WTC11 (cell line): ENCODE results near the gene COBLL1. TPM values are rescaled to one million over a fixed set of nuclear protein-coding genes. Genes with fewer than 3 reads are reported as not detected.

ENCODE experiments used
- ATAC-seq: fragments of 200-7000 bp; cut with Tn5 transposase; 2 replicates; pipeline ENCODE4 v1.10.0; 2021; ENCODE audit warnings: mild to moderate bottlenecking, moderate library complexity
- CTCF ChIA-PET: fragments of 300-600 bp; sonication (Branson Sonifier 250); formaldehyde crosslinking; loops from one replicate; lab custom pipeline; 2021; ENCODE audit warnings: antibody characterized with exemption; lab: Charles Lee
- POLR2A ChIA-PET: fragments of 350-600 bp; sonication (Branson Sonifier 250); formaldehyde crosslinking; loops from one replicate; lab custom pipeline; 2021; ENCODE audit warnings: antibody characterized with exemption; lab: Charles Lee
- DNase-seq: peaks from one replicate; pipeline ENCODE4 v3.0.0; 2021; ENCODE audit warnings: low spot score
- H3K27ac Mint-ChIP-seq: 2 replicates; pipeline ENCODE4 v1.8.0; 2021; ENCODE audit warnings: mixed read lengths
- H3K27me3 Mint-ChIP-seq: 2 replicates; pipeline ENCODE4 v1.8.0; 2021; ENCODE audit warnings: low read depth, mild to moderate bottlenecking, moderate library complexity, mixed read lengths
- H3K36me3 Mint-ChIP-seq: 2 replicates; pipeline ENCODE4 v1.8.0; 2021; ENCODE audit warnings: mixed read lengths
- H3K4me1 Mint-ChIP-seq: 2 replicates; pipeline ENCODE4 v1.8.0; 2022; ENCODE audit warnings: mixed read lengths
- H3K4me3 Mint-ChIP-seq: 2 replicates; pipeline ENCODE4 v1.8.0; 2021; ENCODE audit warnings: mild to moderate bottlenecking, moderate library complexity, mixed read lengths
- H3K9me3 Mint-ChIP-seq: 2 replicates; pipeline ENCODE4 v1.8.0; 2021; ENCODE audit warnings: mixed read lengths
- CREB1 ChIP-seq: sonication (generic); formaldehyde crosslinking; IDR thresholded peaks from 2 replicates; pipeline ENCODE4 v1.8.0; 2023; ENCODE audit warnings: mild to moderate bottlenecking, missing genetic modification reagents
- CTCF ChIP-seq: fragments of 200-600 bp; IDR thresholded peaks from 2 replicates; pipeline ENCODE4 v1.8.0; 2022; ENCODE audit warnings: antibody characterized with exemption
- ESRRA ChIP-seq: sonication (generic); formaldehyde crosslinking; IDR thresholded peaks from 2 replicates; pipeline ENCODE4 v1.8.1; 2022; ENCODE audit warnings: mild to moderate bottlenecking, missing genetic modification reagents, borderline replicate concordance
- ETV6 ChIP-seq: sonication (generic); formaldehyde crosslinking; IDR thresholded peaks from 2 replicates; pipeline ENCODE4 v1.8.1; 2022; ENCODE audit warnings: mild to moderate bottlenecking, missing genetic modification reagents
- IRF1 ChIP-seq: sonication (generic); formaldehyde crosslinking; IDR thresholded peaks from 2 replicates; pipeline ENCODE4 v1.8.0; 2023; ENCODE audit warnings: missing genetic modification reagents
- IRF2 ChIP-seq: sonication (generic); formaldehyde crosslinking; IDR thresholded peaks from 2 replicates; pipeline ENCODE4 v1.8.0; 2022; ENCODE audit warnings: low read depth, missing genetic modification reagents, borderline replicate concordance
- JAZF1 ChIP-seq: fragments of 250-450 bp; sonication (Bioruptor Pico); IDR thresholded peaks from 2 replicates; pipeline ENCODE4 v1.9.0; 2021; ENCODE audit warnings: moderate library complexity, mild to moderate bottlenecking, inconsistent platforms
- KAT7 ChIP-seq: sonication (generic); formaldehyde crosslinking; IDR thresholded peaks from 2 replicates; pipeline ENCODE4 v1.8.1; 2023; ENCODE audit warnings: missing genetic modification reagents, mild to moderate bottlenecking, borderline replicate concordance
- MLX ChIP-seq: sonication (generic); formaldehyde crosslinking; IDR thresholded peaks from 2 replicates; pipeline ENCODE4 v1.8.1; 2023; ENCODE audit warnings: mild to moderate bottlenecking, missing genetic modification reagents, moderate library complexity
- NFYB ChIP-seq: sonication (generic); formaldehyde crosslinking; conservative IDR thresholded peaks from 2 replicates; pipeline ENCODE4 v1.8.0; 2022; ENCODE audit warnings: low read depth, missing genetic modification reagents
- SMAD3 ChIP-seq: sonication (generic); formaldehyde crosslinking; IDR thresholded peaks from 2 replicates; pipeline ENCODE4 v1.8.0; 2022; ENCODE audit warnings: missing genetic modification reagents, mild to moderate bottlenecking, borderline replicate concordance
- SOX15 ChIP-seq: fragments of 250-450 bp; sonication (Bioruptor Pico); IDR thresholded peaks from 2 replicates; pipeline ENCODE4 v1.9.0; 2021; ENCODE audit warnings: mild to moderate bottlenecking
- TCF7 ChIP-seq: sonication (generic); formaldehyde crosslinking; IDR thresholded peaks from 2 replicates; pipeline ENCODE4 v1.8.0; 2022; ENCODE audit warnings: mild to moderate bottlenecking, low read depth, missing genetic modification reagents, moderate library complexity
- TP53 ChIP-seq: sonication (generic); formaldehyde crosslinking; IDR thresholded peaks from 2 replicates; pipeline ENCODE4 v1.8.1; 2023; ENCODE audit warnings: mild to moderate bottlenecking, missing genetic modification reagents
- ZBTB43 ChIP-seq: sonication (generic); formaldehyde crosslinking; IDR thresholded peaks from 2 replicates; pipeline ENCODE4 v1.8.1; 2023; ENCODE audit warnings: mild to moderate bottlenecking, missing genetic modification reagents
- total RNA-seq: library from RNA; stranded (reverse); gene quantifications from 3 replicates; pipeline ENCODE4 v1.2.3, GENCODE V29; 2021
- TF ChIP-seq, protein P1 (sequence below): sonication (generic); formaldehyde crosslinking; IDR thresholded peaks from 2 replicates; pipeline ENCODE4 v1.8.1; 2022; ENCODE audit warnings: missing genetic modification reagents, borderline replicate concordance
- TF ChIP-seq, protein P2 (sequence below): fragments of 250-450 bp; sonication (Bioruptor Pico); IDR thresholded peaks from 2 replicates; pipeline ENCODE4 v2.1.2; 2022; ENCODE audit warnings: mild to moderate bottlenecking, moderate library complexity
- TF ChIP-seq, protein P3 (sequence below): sonication (generic); formaldehyde crosslinking; IDR thresholded peaks from 2 replicates; pipeline ENCODE4 v1.8.1; 2022; ENCODE audit warnings: mild to moderate bottlenecking, missing genetic modification reagents, moderate library complexity, borderline replicate concordance
- TF ChIP-seq, protein P4 (sequence below): sonication (generic); formaldehyde crosslinking; IDR thresholded peaks from 2 replicates; pipeline ENCODE4 v1.8.1; 2023; ENCODE audit warnings: mild to moderate bottlenecking, missing genetic modification reagents

Gene COBLL1
- total RNA-seq, 1 experiment from 2014 or later = 5.8 TPM

- POLR2A ChIA-PET = no interaction called here
- CTCF ChIA-PET = no interaction called here
These were observed 28.1 kb downstream of the COBLL1 start for GRCh38 chr2:164813535-164813934.

DNA sequence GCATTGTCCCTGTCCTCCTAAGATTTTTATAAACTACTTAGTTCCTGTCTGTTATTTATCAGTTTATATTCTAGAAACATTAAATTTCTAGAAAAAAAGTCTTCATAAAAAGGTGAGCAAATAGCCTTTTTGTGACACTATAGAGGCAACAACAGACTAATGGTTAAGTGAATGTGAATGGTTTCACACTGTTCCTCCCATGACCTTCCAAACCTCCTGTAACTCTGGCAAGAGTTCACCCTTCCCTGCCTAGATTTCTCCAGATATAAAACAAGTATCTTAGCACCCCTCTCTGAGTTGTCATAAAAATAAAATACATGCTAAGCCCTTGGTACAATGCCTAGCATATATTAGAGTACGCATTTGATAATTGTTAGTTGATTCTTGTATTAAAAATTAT is 29.2 kb downstream of the COBLL1 start:
- Mint-ChIP-seq H3K9me3 (no peaks in the 10 kb centered on the region), H3K36me3 (no peaks in the 10 kb centered on the region), H3K27me3 (no peaks in the 10 kb centered on the region), H3K4me1 (no peaks in the 10 kb centered on the region), H3K27ac (no peak overlapping the region), H3K4me3 (no peak overlapping the region)
- DNase-seq (no peak), ATAC-seq (no peak)
- ChIA-PET CTCF (no interaction called here), POLR2A (no interaction called here)
- TF ChIP-seq SOX15 (CRISPR knock-in tag) (no peak), MLX (CRISPR knock-in tag) (no peak), JAZF1 (no peak), NFYB (CRISPR knock-in tag) (no peak), CREB1 (no peak), ETV6 (no peak), TCF7 (CRISPR knock-in tag) (no peak), KAT7 (no peak)
- TF ChIP-seq, protein P1, sequence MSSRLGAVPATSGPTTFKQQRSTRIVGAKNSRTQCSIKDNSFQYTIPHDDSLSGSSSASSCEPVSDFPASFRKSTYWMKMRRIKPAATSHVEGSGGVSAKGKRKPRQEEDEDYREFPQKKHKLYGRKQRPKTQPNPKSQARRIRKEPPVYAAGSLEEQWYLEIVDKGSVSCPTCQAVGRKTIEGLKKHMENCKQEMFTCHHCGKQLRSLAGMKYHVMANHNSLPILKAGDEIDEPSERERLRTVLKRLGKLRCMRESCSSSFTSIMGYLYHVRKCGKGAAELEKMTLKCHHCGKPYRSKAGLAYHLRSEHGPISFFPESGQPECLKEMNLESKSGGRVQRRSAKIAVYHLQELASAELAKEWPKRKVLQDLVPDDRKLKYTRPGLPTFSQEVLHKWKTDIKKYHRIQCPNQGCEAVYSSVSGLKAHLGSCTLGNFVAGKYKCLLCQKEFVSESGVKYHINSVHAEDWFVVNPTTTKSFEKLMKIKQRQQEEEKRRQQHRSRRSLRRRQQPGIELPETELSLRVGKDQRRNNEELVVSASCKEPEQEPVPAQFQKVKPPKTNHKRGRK = no peak
- TF ChIP-seq, protein P2, sequence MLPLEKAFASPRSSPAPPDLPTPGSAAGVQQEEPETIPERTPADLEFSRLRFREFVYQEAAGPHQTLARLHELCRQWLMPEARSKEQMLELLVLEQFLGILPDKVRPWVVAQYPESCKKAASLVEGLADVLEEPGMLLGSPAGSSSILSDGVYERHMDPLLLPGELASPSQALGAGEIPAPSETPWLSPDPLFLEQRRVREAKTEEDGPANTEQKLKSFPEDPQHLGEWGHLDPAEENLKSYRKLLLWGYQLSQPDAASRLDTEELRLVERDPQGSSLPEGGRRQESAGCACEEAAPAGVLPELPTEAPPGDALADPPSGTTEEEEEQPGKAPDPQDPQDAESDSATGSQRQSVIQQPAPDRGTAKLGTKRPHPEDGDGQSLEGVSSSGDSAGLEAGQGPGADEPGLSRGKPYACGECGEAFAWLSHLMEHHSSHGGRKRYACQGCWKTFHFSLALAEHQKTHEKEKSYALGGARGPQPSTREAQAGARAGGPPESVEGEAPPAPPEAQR (CRISPR knock-in tag) = no peak
- TF ChIP-seq, protein P3, sequence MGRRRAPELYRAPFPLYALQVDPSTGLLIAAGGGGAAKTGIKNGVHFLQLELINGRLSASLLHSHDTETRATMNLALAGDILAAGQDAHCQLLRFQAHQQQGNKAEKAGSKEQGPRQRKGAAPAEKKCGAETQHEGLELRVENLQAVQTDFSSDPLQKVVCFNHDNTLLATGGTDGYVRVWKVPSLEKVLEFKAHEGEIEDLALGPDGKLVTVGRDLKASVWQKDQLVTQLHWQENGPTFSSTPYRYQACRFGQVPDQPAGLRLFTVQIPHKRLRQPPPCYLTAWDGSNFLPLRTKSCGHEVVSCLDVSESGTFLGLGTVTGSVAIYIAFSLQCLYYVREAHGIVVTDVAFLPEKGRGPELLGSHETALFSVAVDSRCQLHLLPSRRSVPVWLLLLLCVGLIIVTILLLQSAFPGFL (CRISPR knock-in tag) = no peak

More at GRCh38 chr2:164813535-164813934, 28.1 kb downstream of the COBLL1 start:
- DNase-seq = no peak
- no peaks in the 10 kb centered on the region for H3K36me3 Mint-ChIP-seq
- no peak for TF ChIP-seq IRF1
- no peak for TF ChIP-seq KAT7
- TF ChIP-seq ZBTB43 (CRISPR knock-in tag) = no peak
- TF ChIP-seq ESRRA (CRISPR knock-in tag) = no peak
- no peak for TF ChIP-seq SMAD3 (CRISPR knock-in tag)
- TF ChIP-seq IRF2 (CRISPR knock-in tag) = no peak
- no peak for TF ChIP-seq JAZF1
- TF ChIP-seq, protein P4, sequence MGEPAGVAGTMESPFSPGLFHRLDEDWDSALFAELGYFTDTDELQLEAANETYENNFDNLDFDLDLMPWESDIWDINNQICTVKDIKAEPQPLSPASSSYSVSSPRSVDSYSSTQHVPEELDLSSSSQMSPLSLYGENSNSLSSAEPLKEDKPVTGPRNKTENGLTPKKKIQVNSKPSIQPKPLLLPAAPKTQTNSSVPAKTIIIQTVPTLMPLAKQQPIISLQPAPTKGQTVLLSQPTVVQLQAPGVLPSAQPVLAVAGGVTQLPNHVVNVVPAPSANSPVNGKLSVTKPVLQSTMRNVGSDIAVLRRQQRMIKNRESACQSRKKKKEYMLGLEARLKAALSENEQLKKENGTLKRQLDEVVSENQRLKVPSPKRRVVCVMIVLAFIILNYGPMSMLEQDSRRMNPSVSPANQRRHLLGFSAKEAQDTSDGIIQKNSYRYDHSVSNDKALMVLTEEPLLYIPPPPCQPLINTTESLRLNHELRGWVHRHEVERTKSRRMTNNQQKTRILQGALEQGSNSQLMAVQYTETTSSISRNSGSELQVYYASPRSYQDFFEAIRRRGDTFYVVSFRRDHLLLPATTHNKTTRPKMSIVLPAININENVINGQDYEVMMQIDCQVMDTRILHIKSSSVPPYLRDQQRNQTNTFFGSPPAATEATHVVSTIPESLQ (CRISPR knock-in tag) = no peak
- no peak for TF ChIP-seq TP53
- no peak for TF ChIP-seq CTCF
- H3K27me3 Mint-ChIP-seq = no peaks in the 10 kb centered on the region
- H3K9me3 Mint-ChIP-seq = no peaks in the 10 kb centered on the region
- no peak for ATAC-seq
- H3K27ac Mint-ChIP-seq = no peak overlapping the region
- no peak overlapping the region for H3K4me3 Mint-ChIP-seq
- H3K4me1 Mint-ChIP-seq = no peaks in the 10 kb centered on the region
